ENCODE measurements around the gene FRMD4A.

DNA sequence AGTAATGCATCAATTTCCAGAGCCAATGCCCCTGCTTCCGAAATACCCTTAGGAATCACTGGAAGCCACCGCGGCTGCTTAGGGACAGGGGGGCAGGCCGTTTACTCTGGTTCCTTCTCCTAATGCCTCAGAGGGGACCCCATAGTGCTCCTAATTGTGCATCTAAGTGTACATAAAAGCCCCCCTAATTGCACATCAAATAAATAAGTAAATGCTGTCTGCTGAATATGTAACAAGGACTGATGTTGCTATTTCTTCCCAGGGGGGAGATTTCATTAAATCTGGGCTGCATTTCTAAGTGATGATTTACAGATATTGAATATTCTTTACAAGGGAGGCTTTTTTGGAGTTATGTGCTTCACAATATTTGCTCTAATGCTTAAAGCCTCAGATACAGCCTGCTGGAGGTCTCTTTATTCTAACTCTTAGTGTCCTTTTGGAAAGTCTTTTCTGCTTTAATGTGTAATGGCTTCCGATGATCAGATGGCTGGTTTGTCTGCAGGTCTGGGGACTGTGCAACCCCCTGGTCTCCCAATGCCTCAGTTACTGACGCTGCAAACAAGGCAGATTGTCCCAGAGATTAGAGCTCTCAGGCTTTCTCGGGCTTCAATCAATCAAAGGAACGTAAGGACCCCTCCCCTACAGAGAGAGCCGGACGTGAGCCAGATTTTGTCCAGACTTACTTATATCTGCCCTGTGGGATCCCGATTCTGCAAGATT is 601.0 kb downstream of the FRMD4A start:
- TF ChIP-seq CTCF (IDR thresholded peaks at IDR 0.05) (no peak), POLR2A (IDR thresholded peaks at IDR 0.05) (no peak)
